K562 (cell line): ENCODE data around the gene TGDS. TPM values are rescaled to one million over a fixed set of nuclear protein-coding genes. Genes with fewer than 3 reads are reported as not detected.

Source experiments
- ATAC-seq: fragments of 200-7000 bp; cut with Tn5 transposase; 3 replicates; pipeline ENCODE4 v1.9.1; 2020; ENCODE audit warnings: moderate library complexity
- BruUV-seq: library from RNA; stranded (reverse); fragments of 400-500 nt; replicated peaks from 2 replicates; lab custom pipeline; 2021; lab: Mats Ljungman, UMichigan
- CTCF ChIA-PET: fragments of 300-600 bp; formaldehyde crosslinking; extraction: SDS; loops from one replicate; lab custom pipeline; 2021; ENCODE audit warnings: low intra/inter-chr PET ratio; lab: Yijun Ruan, JAX
- POLR2A ChIA-PET: fragments of 300-600, 350-650 bp; sonication (Branson Sonifier 250); formaldehyde crosslinking; extraction: SDS; loops from one replicate; lab custom pipeline; 2021; ENCODE audit warnings: antibody characterized with exemption, inconsistent platforms; lab: Yijun Ruan, JAX
- DNase-seq, 4 experiments: peaks; one replicate each; pipeline versions ENCODE4 v3.0.0 to v3.0.0-alpha.2; 2011 to 2018; ENCODE audit warnings: low spot score in 3 of 4, mixed read lengths in 3 of 4; ENCODE audit errors: extremely low read depth in 1 of 4
- FAIRE-seq: peaks from 2 replicates; lab custom pipeline; 2011; peaks lifted over from hg19 to GRCh38; lab: Jason Lieb, UNC
- H2AFZ ChIP-seq: 2 replicates; pipeline ENCODE4 v1.6.0; 2011; ENCODE audit warnings: low read depth, low read length, control low read depth, inconsistent platforms
- H3K27ac ChIP-seq: fragments of 200-600 bp; 3 replicates; pipeline ENCODE4 v1.8.0; 2011; ENCODE audit warnings: low read depth, mild to moderate bottlenecking, control low read depth, inconsistent platforms, low read length, moderate library complexity, mixed read lengths; ENCODE audit errors: extremely low read depth
- H3K27me3 ChIP-seq, 2 experiments: fragments of 300-600 bp in 1 of 2; 2 replicates in 1 of 2; 3 replicates in 1 of 2; pipeline versions ENCODE4 v1.6.0 to v1.8.0; 2011; ENCODE audit warnings: inconsistent platforms in 2 of 2, low read length in 2 of 2, mild to moderate bottlenecking in 1 of 2, mixed read lengths in 1 of 2, moderate library complexity in 1 of 2; ENCODE audit not compliant: control insufficient read depth in 2 of 2, insufficient read depth in 2 of 2
- H3K36me3 ChIP-seq: fragments of 300-600 bp; 3 replicates; pipeline ENCODE4 v1.8.0; 2011; ENCODE audit warnings: mild to moderate bottlenecking, low read length, inconsistent platforms; ENCODE audit not compliant: control insufficient read depth, insufficient read depth
- H3K4me1 ChIP-seq, 2 experiments: fragments of 200-600 bp in 1 of 2; replicated peaks in 1 of 2; 2 replicates in 1 of 2; 3 replicates in 1 of 2; pipeline versions ENCODE4 v1.5.1 to v1.8.0; 2011; ENCODE audit warnings: inconsistent platforms in 2 of 2, low read length in 2 of 2, mild to moderate bottlenecking in 1 of 2, mixed read lengths in 1 of 2, moderate library complexity in 1 of 2; ENCODE audit not compliant: control insufficient read depth in 2 of 2, insufficient read depth in 2 of 2
- H3K4me2 ChIP-seq: 2 replicates; pipeline ENCODE4 v1.6.1; 2011; ENCODE audit warnings: low read length, control low read depth, inconsistent platforms, mixed read lengths; ENCODE audit not compliant: insufficient read depth
- H3K4me3 ChIP-seq: fragments of 200-600 bp; sonication (generic), shearing (Covaris generic); 2 replicates; pipeline ENCODE4 v1.5.1; 2016; ENCODE audit warnings: control low read depth, inconsistent platforms
- H3K79me2 ChIP-seq: fragments of 200-600 bp; 3 replicates; pipeline ENCODE4 v1.8.0; 2011; ENCODE audit warnings: low read length, inconsistent platforms; ENCODE audit not compliant: control insufficient read depth, insufficient read depth
- H3K9ac ChIP-seq, 2 experiments: 2 replicates each; pipeline versions ENCODE4 v1.6.0 to v1.6.1; 2011; ENCODE audit warnings: low read depth in 2 of 2, low read length in 2 of 2, control low read depth in 1 of 2, inconsistent platforms in 1 of 2, mild to moderate bottlenecking in 1 of 2, mixed read lengths in 1 of 2; ENCODE audit not compliant: insufficient read depth in 1 of 2
- H3K9me1 ChIP-seq: one replicate; pipeline ENCODE4 v1.6.0; 2011; ENCODE audit warnings: inconsistent platforms, mild to moderate bottlenecking, low read length, moderate library complexity; ENCODE audit not compliant: control insufficient read depth, insufficient read depth
- H3K9me3 ChIP-seq: replicated peaks from 2 replicates; pipeline ENCODE4 v1.5.1; 2011; ENCODE audit warnings: low read depth, low read length, inconsistent platforms; ENCODE audit not compliant: control insufficient read depth, insufficient read depth
- H4K20me1 ChIP-seq: replicated peaks from 2 replicates; pipeline ENCODE4 v1.6.1; 2011; ENCODE audit warnings: low read length, inconsistent platforms, mixed read lengths; ENCODE audit not compliant: control insufficient read depth, insufficient read depth
- ARID2 ChIP-seq: fragments of 450-650 bp; IDR thresholded peaks from 2 replicates; pipeline ENCODE4 v1.6.1; 2017; ENCODE audit warnings: antibody characterized with exemption, mild to moderate bottlenecking
- BACH1 ChIP-seq: fragments of 200-800 bp; sonication (Bioruptor generic); IDR thresholded peaks from 2 replicates; pipeline ENCODE4 v1.6.1; 2016; ENCODE audit warnings: missing genetic modification characterization, missing compliant biosample characterization
- MTA2 ChIP-seq: fragments of 450-650 bp; IDR thresholded peaks from 2 replicates; pipeline ENCODE4 v1.6.1; 2016; ENCODE audit warnings: low read depth
- NONO ChIP-seq, 2 experiments: fragments of 200-400 bp in 1 of 2; fragments of 450-650 bp in 1 of 2; formaldehyde crosslinking in 1 of 2; IDR thresholded peaks; 2 replicates each; pipeline ENCODE4 v1.6.1; 2017; ENCODE audit warnings: low read depth in 2 of 2, mild to moderate bottlenecking in 2 of 2, moderate library complexity in 2 of 2, low read length in 1 of 2
- REST ChIP-seq, 2 experiments: fragments of 450-650 bp; formaldehyde crosslinking in 1 of 2; IDR thresholded peaks; 2 replicates each; pipeline versions ENCODE4 v1.4.0 to v1.6.1; 2014 to 2020; ENCODE audit warnings: mild to moderate bottlenecking in 2 of 2, borderline replicate concordance in 1 of 2, low read depth in 1 of 2
- WGBS: fragments of 100-300 bp; shearing (Covaris generic); methylation state at CpG from one replicate; pipeline ENCODE4 v1.1.6; 2016; ENCODE audit warnings: low coverage, mixed read lengths; ENCODE audit not compliant: insufficient coverage; ENCODE audit errors: missing lambda C conversion rate; 5-methylcytosine and 5-hydroxymethylcytosine counted together
- in situ Hi-C: fragments of 300-500 bp; cut with MboI; formaldehyde crosslinking; loops from 4 replicates; pipeline ENCODE4 v1.15.0; 2018; ENCODE audit warnings: inconsistent platforms, mixed read lengths
- intact Hi-C: fragments of 100-400 bp; cut with micrococcal nuclease; formaldehyde crosslinking; loops from 2 replicates; pipeline ENCODE4 v1.14.2; 2022
- polyA plus RNA-seq, 8 experiments: library from polyadenylated mRNA; depleted of rRNA in 4 of 8; stranded (reverse) in 5 of 8; unstranded in 3 of 8; fragments of >200 nt; fragmentation: Nextera tagmentation in 2 of 8; fragmentation: Illumina TruSeq in 1 of 8; extraction: Ambion mirVana in 2 of 8; extraction: Trizol in 1 of 8; gene quantifications; 2 replicates each; pipeline versions ENCODE4 v1.2.1 to v1.2.3, GENCODE V29; 2011 to 2014; ENCODE audit warnings: inconsistent platforms in 1 of 8, missing spikeins in 1 of 8
- total RNA-seq, 7 experiments: library from RNA; depleted of rRNA in 6 of 7; stranded (reverse); fragments of >200 nt in 6 of 7; fragmentation: Illumina TruSeq in 2 of 7; extraction: Trizol in 2 of 7; gene quantifications; 2 replicates each; pipeline versions ENCODE4 v1.2.1 to v1.2.3, GENCODE V29; 2011 to 2021; ENCODE audit warnings: low replicate concordance in 1 of 7

The TGDS gene
- total and polyA plus RNA-seq, 9 of the 15 experiments (the other 6 are each of a cell fraction or from before 2014, with no cell fraction given) = 9.9 to 43.7 (median 21.4) TPM

GRCh38 chr13:94599877-94600276, 3.9 kb upstream of the TGDS start:
- BruUV-seq = no TSS peak
- no peak overlapping the region for H2AFZ ChIP-seq
- intact Hi-C loops = no loop called here
- POLR2A ChIA-PET = no interaction called here
- no peak for ATAC-seq
- H3K9ac ChIP-seq = no peak overlapping the region
- H3K27me3 ChIP-seq = no peaks in the 10 kb centered on the region
- TF ChIP-seq ARID2 = no peak
- TF ChIP-seq, all 486 proteins: peak for 0
- H3K36me3 ChIP-seq = no peaks in the 10 kb centered on the region; the same call in 2 of the 3 replicates
- DNase-seq (no peak), FAIRE-seq (no peak)
- WGBS = 59% methylated on average over 3 of the region's 3 CpGs
- no peak overlapping the region for H3K4me2 ChIP-seq
- H3K9me3 ChIP-seq = peaks cover 5% of the 10 kb centered on the region
- H3K9me1 ChIP-seq = no peaks in the 10 kb centered on the region
- H3K4me3 ChIP-seq = no peak overlapping the region
- H3K4me1 ChIP-seq = peaks cover 2 to 17% of the 10 kb centered on the region in 2 experiments; a peak in 3 of 5 replicates
- CTCF ChIA-PET = no interaction called here
- H4K20me1 ChIP-seq = no peaks in the 10 kb centered on the region
- in situ Hi-C loops = no loop called here
- no peak overlapping the region for H3K27ac ChIP-seq
- peaks cover 27% of the 10 kb centered on the region for H3K79me2 ChIP-seq

GRCh38 chr13:94598281-94598680, 2.3 kb upstream of the TGDS start:
- Histone ChIP-seq H3K9me3 (peaks cover 5% of the 10 kb centered on the region), H3K27ac (no peak overlapping the region), H4K20me1 (no peaks in the 10 kb centered on the region), H3K79me2 (peaks cover 41% of the 10 kb centered on the region), H3K9ac (no peak overlapping the region), H3K27me3 (no peaks in the 10 kb centered on the region), H3K9me1 (no peaks in the 10 kb centered on the region), H3K36me3 (peaks cover 10% of the 10 kb centered on the region; the same call in 2 of the 3 replicates), H3K4me1 (peaks cover 8 to 17% of the 10 kb centered on the region in 2 experiments; a peak in 4 of 5 replicates), H2AFZ (0 out of 2 replicates have a peak overlapping the region, but pooled peaks have one; percentile 19), H3K4me3 (no peak overlapping the region), H3K4me2 (no peak overlapping the region)
- FAIRE-seq (no peak), ATAC-seq (no peak), DNase-seq (no peak)
- CTCF ChIA-PET = no interaction called here
- WGBS = 94% methylated on average over 3 of the region's 3 CpGs
- POLR2A ChIA-PET = no interaction called here
- BruUV-seq = no TSS peak
- intact Hi-C loops = no loop called here
- in situ Hi-C loops = no loop called here
- TF ChIP-seq BACH1 (tag) (no peak), NONO (IDR thresholded peaks at IDR 0.05; ENCODE audit: low read depth in 2 of 2, low read length in 1 of 2) (no peak), REST (IDR thresholded peaks at IDR 0.05; ENCODE audit: borderline replicate concordance) (no peak), REST (CRISPR knock-in tag; IDR thresholded peaks at IDR 0.05; ENCODE audit: low read depth) (no peak), MTA2 (no peak)
